CD14-positive monocyte (primary cell): ENCODE data around the gene DVL2. TPM values are rescaled to one million over a fixed set of nuclear protein-coding genes. Genes with fewer than 3 reads are reported as not detected.
A peak's percentile ranks its signal among the peaks of the same experiment; 100 is the strongest.

Source experiments
- DNase-seq, 3 donors: peaks; one replicate each; pipeline ENCODE4 v3.0.0-alpha.2; 2011 to 2022
- H2AFZ ChIP-seq: 2 replicates; pipeline ENCODE4 v1.6.0; 2012; ENCODE audit warnings: mild to moderate bottlenecking, low read depth, low read length, inconsistent platforms; ENCODE audit not compliant: insufficient read depth, poor library complexity, severe bottlenecking
- H3K27ac ChIP-seq, 2 donors: 1 replicate in 1 of 2; 2 replicates in 1 of 2; pipeline ENCODE4 v1.5.1; 2012 to 2013; ENCODE audit warnings: low read length in 2 of 2, control low read depth in 1 of 2, inconsistent platforms in 1 of 2, low read depth in 1 of 2, mild to moderate bottlenecking in 1 of 2
- H3K27me3 ChIP-seq, 2 donors: one replicate each; pipeline versions ENCODE4 v1.6.0 to v1.6.1; 2011 to 2013; ENCODE audit warnings: low read length in 2 of 2; ENCODE audit not compliant: control insufficient read depth in 2 of 2, insufficient read depth in 2 of 2
- H3K36me3 ChIP-seq, 2 donors: replicated peaks in 1 of 2; 1 replicate in 1 of 2; 2 replicates in 1 of 2; pipeline versions ENCODE4 v1.5.1 to v1.6.1; 2012 to 2013; ENCODE audit warnings: low read length in 2 of 2, control low read depth in 1 of 2, inconsistent platforms in 1 of 2, mild to moderate bottlenecking in 1 of 2; ENCODE audit not compliant: insufficient read depth in 2 of 2, control insufficient read depth in 1 of 2
- H3K4me1 ChIP-seq, 2 donors: 1 replicate in 1 of 2; 2 replicates in 1 of 2; pipeline versions ENCODE4 v1.5.1 to v1.6.1; 2012 to 2013; ENCODE audit warnings: low read length in 2 of 2, control low read depth in 1 of 2, inconsistent platforms in 1 of 2, mild to moderate bottlenecking in 1 of 2, moderate library complexity in 1 of 2; ENCODE audit not compliant: insufficient read depth in 2 of 2, control insufficient read depth in 1 of 2
- H3K4me2 ChIP-seq: replicated peaks from 2 replicates; pipeline ENCODE3; 2012; ENCODE audit warnings: low read length, moderate library complexity, mild to moderate bottlenecking; ENCODE audit not compliant: poor library complexity, severe bottlenecking; ENCODE audit errors: extremely low read depth
- H3K4me3 ChIP-seq, 3 experiments: fragments of 200-600 bp in 1 of 3; sonication (generic) in 1 of 3; replicated peaks in 1 of 3; 1 replicate in 2 of 3; 2 replicates in 1 of 3; pipeline ENCODE4 v1.5.1; 2011 to 2013; ENCODE audit warnings: low read length in 3 of 3, mild to moderate bottlenecking in 3 of 3, control low read depth in 2 of 3, low read depth in 2 of 3, inconsistent platforms in 1 of 3, moderate library complexity in 1 of 3
- H3K79me2 ChIP-seq: 2 replicates; pipeline ENCODE4 v1.6.0; 2012; ENCODE audit warnings: mild to moderate bottlenecking, control low read depth, inconsistent platforms, low read length, moderate library complexity; ENCODE audit not compliant: insufficient read depth
- H3K9ac ChIP-seq: 2 replicates; pipeline ENCODE4 v1.6.0; 2017; ENCODE audit warnings: low read length, mild to moderate bottlenecking; ENCODE audit not compliant: insufficient read depth, poor library complexity, severe bottlenecking
- H3K9me3 ChIP-seq, 2 donors: replicated peaks in 1 of 2; 1 replicate in 1 of 2; 2 replicates in 1 of 2; pipeline versions ENCODE4 v1.5.1 to v1.6.1; 2012 to 2013; ENCODE audit warnings: low read length in 2 of 2, control low read depth in 1 of 2; ENCODE audit not compliant: control insufficient read depth in 1 of 2, insufficient read depth in 1 of 2
- H4K20me1 ChIP-seq: 2 replicates; pipeline ENCODE4 v1.6.0; 2012; ENCODE audit warnings: mild to moderate bottlenecking, low read length, control low read depth, moderate library complexity; ENCODE audit not compliant: insufficient read depth
- H3K27ac Mint-ChIP-seq, 7 donors: one replicate each; pipeline ENCODE4 v1.8.0; 2020; ENCODE audit warnings: mild to moderate bottlenecking in 7 of 7, mixed read lengths in 7 of 7, moderate library complexity in 6 of 7, inconsistent platforms in 2 of 7
- H3K27me3 Mint-ChIP-seq, 3 donors: one replicate each; pipeline ENCODE4 v1.8.0; 2021 to 2022; ENCODE audit warnings: low read depth in 3 of 3, mild to moderate bottlenecking in 3 of 3, mixed read lengths in 3 of 3, moderate library complexity in 3 of 3, inconsistent platforms in 1 of 3
- H3K36me3 Mint-ChIP-seq, 2 donors: one replicate each; pipeline ENCODE4 v1.8.0; 2020; ENCODE audit warnings: mixed read lengths in 2 of 2, inconsistent platforms in 1 of 2, mild to moderate bottlenecking in 1 of 2
- H3K4me1 Mint-ChIP-seq: one replicate; pipeline ENCODE4 v1.8.0; 2020; ENCODE audit warnings: mild to moderate bottlenecking, mixed read lengths
- H3K4me3 Mint-ChIP-seq, 2 donors: one replicate each; pipeline ENCODE4 v1.8.0; 2020; ENCODE audit warnings: mild to moderate bottlenecking in 2 of 2, mixed read lengths in 2 of 2, moderate library complexity in 1 of 2
- H3K9me3 Mint-ChIP-seq, 7 donors: one replicate each; pipeline ENCODE4 v1.8.0; 2020 to 2022; ENCODE audit warnings: mixed read lengths in 7 of 7, mild to moderate bottlenecking in 6 of 7, moderate library complexity in 6 of 7, inconsistent platforms in 2 of 7
- WGBS: methylation state at CpG from one replicate; pipeline ENCODE4 v1.1.5; 2013; ENCODE audit warnings: missing lambda C conversion rate; ENCODE audit not compliant: insufficient coverage; 5-methylcytosine and 5-hydroxymethylcytosine counted together
- intact Hi-C, 2 donors: fragments of 100-400 bp; cut with micrococcal nuclease; formaldehyde crosslinking; loops; one replicate each; pipeline versions ENCODE4 v1.15.0 to v1.15.1; 2023
- polyA plus RNA-seq, 3 donors: library from polyadenylated mRNA; depleted of rRNA in 1 of 3; unstranded in 2 of 3; stranded (reverse) in 1 of 3; fragments of 300-500 nt in 2 of 3; fragments of >200 nt in 1 of 3; fragmentation: Illumina TruSeq in 2 of 3; gene quantifications; 1 replicate in 2 of 3; 2 replicates in 1 of 3; pipeline ENCODE4 v1.2.3, GENCODE V29; 2012 to 2021
- TF ChIP-seq, protein P1 (sequence below): fragments of 200-600 bp; IDR thresholded peaks from one replicate; pipeline ENCODE4 v1.8.0; 2022; ENCODE audit warnings: antibody characterized with exemption, mild to moderate bottlenecking

Gene DVL2
- polyA plus RNA-seq, 3 donors: 6.7 to 7.8 (median 7.0) TPM

DNA sequence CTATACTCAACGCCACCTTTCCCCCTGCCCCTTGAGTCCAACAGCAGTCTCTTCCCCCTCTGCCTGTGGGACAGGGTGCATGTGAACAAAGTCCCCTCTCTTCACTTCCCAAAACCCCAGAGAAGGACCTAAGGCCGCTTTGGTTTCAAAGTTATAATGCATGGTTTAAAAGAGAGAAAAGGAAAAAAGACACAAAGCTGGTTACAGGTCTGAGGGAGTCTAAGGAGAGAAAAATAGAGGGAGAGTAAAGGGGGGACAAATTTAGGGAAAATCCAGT is 9.1 kb upstream of the DVL2 start:
- peaks cover 34% of the 10 kb centered on the region in 2 donors for H3K36me3 ChIP-seq
- peak overlapping the region; percentile 84 for H2AFZ ChIP-seq
- no peak for DNase-seq
- H3K9me3 Mint-ChIP-seq: peaks cover 0 to 4% (median 0%) of the 10 kb centered on the region in 7 donors
- peaks cover 70% of the 10 kb centered on the region for H3K79me2 ChIP-seq
- peaks cover 35 to 58% of the 10 kb centered on the region in 2 donors for H3K36me3 Mint-ChIP-seq
- peak overlapping the region; percentile 89 to 100 (median 100) for H3K27ac Mint-ChIP-seq
- no peaks in the 10 kb centered on the region for H3K9me3 ChIP-seq
- H3K27ac ChIP-seq: peak overlapping the region; percentile 99 to 100
- H3K27me3 ChIP-seq: no peaks in the 10 kb centered on the region
- peaks cover 8% of the 10 kb centered on the region for H4K20me1 ChIP-seq
- TF ChIP-seq, protein P1, sequence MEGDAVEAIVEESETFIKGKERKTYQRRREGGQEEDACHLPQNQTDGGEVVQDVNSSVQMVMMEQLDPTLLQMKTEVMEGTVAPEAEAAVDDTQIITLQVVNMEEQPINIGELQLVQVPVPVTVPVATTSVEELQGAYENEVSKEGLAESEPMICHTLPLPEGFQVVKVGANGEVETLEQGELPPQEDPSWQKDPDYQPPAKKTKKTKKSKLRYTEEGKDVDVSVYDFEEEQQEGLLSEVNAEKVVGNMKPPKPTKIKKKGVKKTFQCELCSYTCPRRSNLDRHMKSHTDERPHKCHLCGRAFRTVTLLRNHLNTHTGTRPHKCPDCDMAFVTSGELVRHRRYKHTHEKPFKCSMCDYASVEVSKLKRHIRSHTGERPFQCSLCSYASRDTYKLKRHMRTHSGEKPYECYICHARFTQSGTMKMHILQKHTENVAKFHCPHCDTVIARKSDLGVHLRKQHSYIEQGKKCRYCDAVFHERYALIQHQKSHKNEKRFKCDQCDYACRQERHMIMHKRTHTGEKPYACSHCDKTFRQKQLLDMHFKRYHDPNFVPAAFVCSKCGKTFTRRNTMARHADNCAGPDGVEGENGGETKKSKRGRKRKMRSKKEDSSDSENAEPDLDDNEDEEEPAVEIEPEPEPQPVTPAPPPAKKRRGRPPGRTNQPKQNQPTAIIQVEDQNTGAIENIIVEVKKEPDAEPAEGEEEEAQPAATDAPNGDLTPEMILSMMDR: no peak
- H3K4me1 ChIP-seq: peaks cover 24 to 30% of the 10 kb centered on the region in 2 donors
- H3K4me1 Mint-ChIP-seq: peaks cover 25% of the 10 kb centered on the region
- H3K4me2 ChIP-seq: peak overlapping the region; percentile 100
- peaks cover 0 to 3% (median 0%) of the 10 kb centered on the region in 3 donors for H3K27me3 Mint-ChIP-seq
- peak overlapping the region; percentile 95 to 100 (median 98) for H3K4me3 ChIP-seq
- peak overlapping the region; percentile 98 to 99 for H3K4me3 Mint-ChIP-seq
- intact Hi-C loops: no loop called here
- no CpG with 5 or more reads among the region's 2 CpGs for WGBS
- peak overlapping the region; percentile 100 for H3K9ac ChIP-seq

DNA sequence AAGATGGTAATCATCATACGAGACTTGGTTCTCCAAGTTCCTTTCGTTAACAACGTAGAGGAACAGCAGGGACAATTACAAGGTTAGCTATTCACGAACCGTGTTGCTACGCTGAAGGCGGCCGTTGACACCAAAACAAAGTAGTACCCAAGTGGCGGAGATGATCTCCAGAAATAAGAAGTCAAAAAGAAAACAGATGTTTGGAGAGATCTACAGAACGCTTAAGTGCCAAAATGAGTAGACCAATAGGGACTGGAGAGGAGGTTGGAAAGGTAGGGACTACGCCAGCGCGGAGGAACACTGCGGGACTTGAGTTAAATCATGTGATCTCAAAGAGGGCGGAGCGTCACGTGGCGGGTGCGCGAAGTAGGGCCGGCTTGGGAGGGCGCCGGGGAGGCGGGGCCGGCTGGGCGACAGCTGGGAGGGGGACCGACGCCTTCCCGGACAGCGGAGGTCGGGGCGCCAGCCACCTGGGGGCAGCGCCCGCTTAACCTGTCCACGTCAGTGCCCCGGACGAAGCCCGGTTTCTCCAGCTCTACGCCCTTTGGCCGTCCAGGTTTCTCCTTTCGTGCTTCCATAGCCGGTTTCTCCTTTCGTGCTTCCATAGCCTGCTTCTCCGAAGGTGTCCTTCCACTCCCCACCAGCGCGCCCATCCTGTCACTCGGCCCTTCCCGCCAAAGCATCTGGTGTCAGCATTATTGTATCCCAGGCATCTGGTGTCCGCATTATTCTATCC is 8.6 kb upstream of the DVL2 start:
- 2% methylated on average over 49 of the region's 49 CpGs for WGBS
- Histone ChIP-seq H3K4me2 (peak overlapping the region; percentile 100), H3K79me2 (peaks cover 69% of the 10 kb centered on the region), H3K4me1 (peaks cover 24 to 30% of the 10 kb centered on the region in 2 donors), H2AFZ (peak overlapping the region; percentile 84), H3K27ac (peak overlapping the region; percentile 99 to 100), H4K20me1 (peaks cover 8% of the 10 kb centered on the region), H3K36me3 (peaks cover 34% of the 10 kb centered on the region in 2 donors), H3K9ac (peak overlapping the region; percentile 100), H3K9me3 (no peaks in the 10 kb centered on the region), H3K4me3 (peak overlapping the region; percentile 95 to 100 (median 98)), H3K27me3 (no peaks in the 10 kb centered on the region)
- Mint-ChIP-seq H3K36me3 (peaks cover 35 to 58% of the 10 kb centered on the region in 2 donors), H3K4me3 (peak overlapping the region; percentile 98 to 99), H3K27me3 (peaks cover 0 to 3% (median 0%) of the 10 kb centered on the region in 3 donors), H3K9me3 (peaks cover 0 to 4% (median 0%) of the 10 kb centered on the region in 7 donors), H3K27ac (peak overlapping the region; percentile 99 to 100 (median 100)), H3K4me1 (peaks cover 25% of the 10 kb centered on the region)
- peak; percentile 89 to 95 (median 94) for DNase-seq
- intact Hi-C loops: loop anchor here in 1 of 2 donors (1.0 kb wide), 1 partner anchor 8 kb away; the partner anchor contains the start of gene CTDNEP1
- TF ChIP-seq, protein P1: no peak
